H1 (cell line): ENCODE measurements around the gene AGAP3. TPM values are rescaled to one million over a fixed set of nuclear protein-coding genes. Genes with fewer than 3 reads are reported as not detected.

Experiments
- CTCF ChIA-PET: fragments of 300-600 bp; sonication (Branson Sonifier 250); formaldehyde crosslinking; loops from one replicate; lab custom pipeline; 2021; ENCODE audit not compliant: partially characterized antibody; lab: Charles Lee
- POLR2A ChIA-PET: fragments of 300-600 bp; sonication (Branson Sonifier 250); formaldehyde crosslinking; loops from one replicate; lab custom pipeline; 2021; ENCODE audit warnings: inconsistent platforms; ENCODE audit not compliant: partially characterized antibody; lab: Charles Lee
- DNase-seq, 2 experiments: peaks; one replicate each; pipeline versions ENCODE4 v3.0.0 to v3.0.0-alpha.2; 2010 to 2022; ENCODE audit warnings: low spot score in 2 of 2, low read depth in 1 of 2, mixed read lengths in 1 of 2
- FAIRE-seq: peaks from 2 replicates; lab custom pipeline; 2011; peaks lifted over from hg19 to GRCh38; lab: Jason Lieb, UNC
- H2AFZ ChIP-seq: 2 replicates; pipeline ENCODE4 v1.8.1; 2012; ENCODE audit warnings: low read length, inconsistent platforms
- H2AK5ac ChIP-seq: 2 replicates; pipeline ENCODE4 v1.6.1; 2013; ENCODE audit warnings: low read depth, low read length
- H2BK120ac ChIP-seq: replicated peaks from 2 replicates; pipeline ENCODE3; 2013; ENCODE audit warnings: low read depth, low read length, inconsistent platforms
- H2BK12ac ChIP-seq: 2 replicates; pipeline ENCODE4 v1.6.1; 2013; ENCODE audit warnings: low read depth, low read length
- H2BK15ac ChIP-seq: 2 replicates; pipeline ENCODE4 v1.6.1; 2013; ENCODE audit warnings: low read length
- H2BK20ac ChIP-seq: 2 replicates; pipeline ENCODE4 v1.6.1; 2013; ENCODE audit warnings: low read length
- H2BK5ac ChIP-seq: 2 replicates; pipeline ENCODE4 v1.6.1; 2013; ENCODE audit warnings: low read depth, low read length
- H3K14ac ChIP-seq: 2 replicates; pipeline ENCODE4 v1.6.1; 2013; ENCODE audit warnings: inconsistent platforms; ENCODE audit not compliant: insufficient read length
- H3K18ac ChIP-seq: 2 replicates; pipeline ENCODE4 v1.6.1; 2013; ENCODE audit warnings: low read length; ENCODE audit errors: extremely low read depth
- H3K23ac ChIP-seq: 2 replicates; pipeline ENCODE4 v1.6.1; 2013; ENCODE audit warnings: inconsistent platforms; ENCODE audit not compliant: insufficient read length
- H3K23me2 ChIP-seq: 2 replicates; pipeline ENCODE4 v1.6.1; 2013; ENCODE audit warnings: low read depth, low read length
- H3K27ac ChIP-seq: 2 replicates; pipeline ENCODE4 v1.6.1; 2011; ENCODE audit warnings: low read depth, low read length, inconsistent platforms
- H3K27me3 ChIP-seq, 4 experiments: replicated peaks in 1 of 4; 1 replicate in 1 of 4; 2 replicates in 3 of 4; pipeline versions ENCODE4 v1.6.1 to v1.8.1; 2011 to 2013; ENCODE audit warnings: low read length in 3 of 4, mild to moderate bottlenecking in 3 of 4, inconsistent platforms in 2 of 4, mixed read lengths in 2 of 4, moderate library complexity in 1 of 4; ENCODE audit not compliant: control insufficient read depth in 3 of 4, insufficient read depth in 3 of 4; ENCODE audit errors: extremely low read depth in 1 of 4
- H3K36me3 ChIP-seq, 4 experiments: 2 replicates each; pipeline versions ENCODE4 v1.6.1 to v1.8.1; 2011 to 2013; ENCODE audit warnings: mild to moderate bottlenecking in 4 of 4, low read length in 3 of 4, moderate library complexity in 2 of 4, control low read depth in 1 of 4, inconsistent platforms in 1 of 4; ENCODE audit not compliant: insufficient read depth in 4 of 4, control insufficient read depth in 2 of 4
- H3K4ac ChIP-seq: replicated peaks from 2 replicates; pipeline ENCODE3; 2013; ENCODE audit warnings: low read length, low read depth, mixed read lengths, inconsistent platforms; ENCODE audit not compliant: insufficient read length
- H3K4me1 ChIP-seq, 4 experiments: replicated peaks in 1 of 4; 1 replicate in 1 of 4; 2 replicates in 3 of 4; pipeline versions ENCODE4 v1.6.1 to v1.8.1; 2011 to 2013; ENCODE audit warnings: low read length in 3 of 4, inconsistent platforms in 2 of 4, mixed read lengths in 1 of 4; ENCODE audit not compliant: insufficient read depth in 4 of 4, control insufficient read depth in 3 of 4
- H3K4me2 ChIP-seq, 2 experiments: 2 replicates each; pipeline versions ENCODE4 v1.6.1 to v1.8.1; 2011 to 2013; ENCODE audit warnings: low read depth in 2 of 2, low read length in 2 of 2, control low read depth in 1 of 2, inconsistent platforms in 1 of 2, mild to moderate bottlenecking in 1 of 2; ENCODE audit not compliant: insufficient read depth in 1 of 2
- H3K4me3 ChIP-seq, 4 experiments: fragments of 200-600, 300-600 bp in 1 of 4; sonication (generic), shearing (Covaris generic), sonication (Bioruptor Twin) in 1 of 4; 2 replicates each; pipeline versions ENCODE4 v1.5.1 to v1.8.1; 2011 to 2016; ENCODE audit warnings: low read length in 4 of 4, low read depth in 3 of 4, control low read depth in 2 of 4, inconsistent platforms in 2 of 4, mild to moderate bottlenecking in 2 of 4, mixed read lengths in 1 of 4, moderate library complexity in 1 of 4; ENCODE audit not compliant: insufficient read depth in 2 of 4; ENCODE audit errors: extremely low read depth in 1 of 4
- H3K56ac ChIP-seq: replicated peaks from 2 replicates; pipeline ENCODE3; 2013; ENCODE audit warnings: low read depth, mild to moderate bottlenecking, mixed read lengths, low read length, inconsistent platforms; ENCODE audit not compliant: insufficient read length
- H3K79me1 ChIP-seq: 2 replicates; pipeline ENCODE4 v1.6.1; 2013; ENCODE audit warnings: low read depth, low read length, control low read depth
- H3K79me2 ChIP-seq, 2 experiments: 2 replicates each; pipeline versions ENCODE4 v1.6.1 to v1.8.1; 2012 to 2013; ENCODE audit warnings: low read length in 2 of 2, mild to moderate bottlenecking in 2 of 2, inconsistent platforms in 1 of 2; ENCODE audit not compliant: insufficient read depth in 2 of 2, control insufficient read depth in 1 of 2
- H3K9ac ChIP-seq, 4 experiments: replicated peaks in 1 of 4; 1 replicate in 1 of 4; 2 replicates in 3 of 4; pipeline versions ENCODE4 v1.6.1 to v1.8.1; 2011 to 2013; ENCODE audit warnings: low read depth in 3 of 4, low read length in 3 of 4, control low read depth in 2 of 4, mild to moderate bottlenecking in 2 of 4, moderate library complexity in 2 of 4, inconsistent platforms in 1 of 4; ENCODE audit errors: extremely low read depth in 1 of 4
- H3K9me3 ChIP-seq, 2 experiments: 2 replicates each; pipeline versions ENCODE4 v1.6.1 to v1.8.1; 2012 to 2013; ENCODE audit warnings: mild to moderate bottlenecking in 2 of 2, moderate library complexity in 2 of 2, control low read depth in 1 of 2, inconsistent platforms in 1 of 2, low read depth in 1 of 2, low read length in 1 of 2, mixed read lengths in 1 of 2; ENCODE audit not compliant: insufficient read depth in 2 of 2
- H4K20me1 ChIP-seq, 2 experiments: replicated peaks in 1 of 2; 2 replicates each; pipeline versions ENCODE3 to v1.8.1; 2011 to 2013; ENCODE audit warnings: inconsistent platforms in 2 of 2, low read length in 2 of 2, mild to moderate bottlenecking in 1 of 2; ENCODE audit not compliant: insufficient read depth in 2 of 2, control insufficient read depth in 1 of 2
- H4K5ac ChIP-seq: 2 replicates; pipeline ENCODE4 v1.6.1; 2013; ENCODE audit warnings: low read length, low read depth, mixed read lengths, inconsistent platforms; ENCODE audit not compliant: insufficient read length
- H4K8ac ChIP-seq: 2 replicates; pipeline ENCODE4 v1.8.0; 2013; ENCODE audit warnings: mild to moderate bottlenecking, moderate library complexity, low read length, inconsistent platforms; ENCODE audit not compliant: insufficient read depth; ENCODE audit errors: extremely low read depth
- H4K91ac ChIP-seq: replicated peaks from 2 replicates; pipeline ENCODE3; 2013; ENCODE audit warnings: low read length, mixed read lengths, inconsistent platforms; ENCODE audit not compliant: insufficient read length
- CTCF ChIP-seq, 3 experiments: IDR thresholded peaks; 1 replicate in 2 of 3; 2 replicates in 1 of 3; pipeline versions ENCODE4 v1.5.1 to v1.6.1; 2011; ENCODE audit warnings: low read length in 3 of 3, mild to moderate bottlenecking in 3 of 3, inconsistent platforms in 2 of 3, low read depth in 1 of 3, moderate library complexity in 1 of 3; ENCODE audit not compliant: insufficient read depth in 1 of 3; ENCODE audit errors: control extremely low read depth in 1 of 3
- GTF2F1 ChIP-seq: IDR thresholded peaks from 2 replicates; pipeline ENCODE4 v1.6.1; 2012; ENCODE audit warnings: low read depth, low read length, improper control_type of control experiment, borderline replicate concordance
- HDAC2 ChIP-seq, 2 experiments: fragments of 300-600 bp in 1 of 2; sonication (generic) in 1 of 2; IDR thresholded peaks; 2 replicates each; pipeline ENCODE4 v1.6.1; 2011 to 2012; ENCODE audit warnings: low read depth in 2 of 2, low read length in 2 of 2, mild to moderate bottlenecking in 2 of 2, moderate library complexity in 2 of 2, borderline replicate concordance in 1 of 2, inconsistent platforms in 1 of 2
- PHF8 ChIP-seq: fragments of 200-600 bp; sonication (generic); conservative IDR thresholded peaks from 2 replicates; pipeline ENCODE4 v1.7.1; 2012; ENCODE audit warnings: low read depth, mild to moderate bottlenecking, inconsistent platforms, low read length, moderate library complexity
- SAP30 ChIP-seq: fragments of 300-600 bp; sonication (generic); IDR thresholded peaks from 2 replicates; pipeline ENCODE4 v1.7.1; 2012; ENCODE audit warnings: low read length, moderate library complexity, mild to moderate bottlenecking, inconsistent platforms; ENCODE audit not compliant: insufficient read depth, insufficient replicate concordance
- SIX5 ChIP-seq: IDR thresholded peaks from 2 replicates; pipeline ENCODE4 v1.6.1; 2011; ENCODE audit warnings: mild to moderate bottlenecking, low read depth, low read length
- TCF12 ChIP-seq: IDR thresholded peaks from 2 replicates; pipeline ENCODE4 v1.6.1; 2011; ENCODE audit warnings: low read depth, mild to moderate bottlenecking, low read length
- WGBS, 2 experiments: shearing (Covaris generic) in 1 of 2; methylation state at CpG; one replicate each; pipeline versions ENCODE4 v1.1.6 to v1.1.7; 2013 to 2015; ENCODE audit warnings: low lambda C conversion rate in 2 of 2, mixed read lengths in 2 of 2, inconsistent platforms in 1 of 2, low coverage in 1 of 2, missing lambda C conversion rate in 1 of 2; ENCODE audit not compliant: insufficient replicate concordance in 2 of 2, insufficient coverage in 1 of 2, insufficient read length in 1 of 2; ENCODE audit errors: extremely low coverage in 1 of 2, missing lambda C conversion rate in 1 of 2; 5-methylcytosine and 5-hydroxymethylcytosine counted together
- polyA plus RNA-seq, 7 experiments: library from polyadenylated mRNA; depleted of rRNA in 3 of 7; stranded (reverse) in 5 of 7; unstranded in 2 of 7; fragments of >200 nt in 5 of 7; fragments of 200-250 nt in 2 of 7; gene quantifications; 1 replicate in 5 of 7; 2 replicates in 1 of 7; 4 replicates in 1 of 7; pipeline versions ENCODE4 v1.2.1 to v1.2.3, GENCODE V29; 2011 to 2013; ENCODE audit warnings: missing spikeins in 2 of 7, mixed read lengths in 2 of 7
- total RNA-seq: library from RNA; stranded (reverse); fragmentation: NEBNext Ultra II Directional; extraction: Animal tissue kit (Norgen Biotek cat#: 25700); gene quantifications from 2 replicates; pipeline ENCODE4 v1.2.1, GENCODE V29; 2021

Gene AGAP3
- total and polyA plus RNA-seq, 2 of the 8 experiments (the other 6 are each of a cell fraction or from before 2014, with no cell fraction given): 66.4 to 120 TPM

GRCh38 chr7:151152643-151153513 lies 66.6 kb downstream of the AGAP3 start:
- Histone ChIP-seq H4K91ac (no peak overlapping the region), H4K20me1 (no peaks in the 10 kb centered on the region), H4K5ac (no peak overlapping the region), H4K8ac (no peak overlapping the region), H3K27ac (no peak overlapping the region), H2AFZ (no peak overlapping the region), H3K4me2 (no peak overlapping the region), H3K27me3 (peaks cover 0 to 6% (median 2%) of the 10 kb centered on the region in 4 experiments; a peak in 3 of 7 replicates), H2BK12ac (no peak overlapping the region), H3K23ac (no peak overlapping the region), H3K18ac (no peak overlapping the region), H3K4me1 (no peaks in the 10 kb centered on the region), H3K36me3 (no peaks in the 10 kb centered on the region), H3K9me3 (no peaks in the 10 kb centered on the region), H2BK15ac (no peak overlapping the region), H2AK5ac (no peak overlapping the region), H2BK5ac (no peak overlapping the region), H3K4me3 (no peak overlapping the region), H3K9ac (no peak overlapping the region), H3K79me2 (no peaks in the 10 kb centered on the region), H3K4ac (no peak overlapping the region), H3K79me1 (no peaks in the 10 kb centered on the region), H3K23me2 (no peaks in the 10 kb centered on the region; the same call in 1 of the 2 replicates), H3K56ac (no peak overlapping the region), H2BK20ac (no peak overlapping the region), H2BK120ac (no peak overlapping the region), H3K14ac (no peak overlapping the region)
- ChIA-PET CTCF (interaction anchor here (0.6 to 6.2 kb wide), 9 partner anchors 11 to 340 kb away, joined by 3 to 53 read pairs (median 4); no protein-coding TSS in a partner anchor), POLR2A (no interaction called here)
- DNase-seq (no peak), FAIRE-seq (no peak)
- TF ChIP-seq HDAC2 (IDR thresholded peaks at IDR 0.05; ENCODE audit: borderline replicate concordance in 1 of 2, low read depth in 2 of 2, low read length in 2 of 2): no peak
- peak in 2 of 3 experiments; percentile 4 to 24; a peak in 2 of 4 replicates for TF ChIP-seq CTCF (IDR thresholded peaks at IDR 0.05; ENCODE audit: control extremely low read depth in 1 of 3, insufficient read depth in 1 of 3, low read depth in 1 of 3, low read length in 3 of 3)
- no peak for TF ChIP-seq GTF2F1
- TF ChIP-seq TCF12: no peak
- no peak for TF ChIP-seq SAP30
- no peak for TF ChIP-seq PHF8
- TF ChIP-seq SIX5: no peak
- 69% methylated on average over 6 of the region's 6 CpGs; no CpG with 5 or more reads in 1 of the 2 experiments for WGBS, 2 experiments
